Measurements from ENCODE around the gene SPINK4.
A peak's percentile ranks its signal among the peaks of the same experiment; 100 is the strongest.

The SPINK4 gene

DNA sequence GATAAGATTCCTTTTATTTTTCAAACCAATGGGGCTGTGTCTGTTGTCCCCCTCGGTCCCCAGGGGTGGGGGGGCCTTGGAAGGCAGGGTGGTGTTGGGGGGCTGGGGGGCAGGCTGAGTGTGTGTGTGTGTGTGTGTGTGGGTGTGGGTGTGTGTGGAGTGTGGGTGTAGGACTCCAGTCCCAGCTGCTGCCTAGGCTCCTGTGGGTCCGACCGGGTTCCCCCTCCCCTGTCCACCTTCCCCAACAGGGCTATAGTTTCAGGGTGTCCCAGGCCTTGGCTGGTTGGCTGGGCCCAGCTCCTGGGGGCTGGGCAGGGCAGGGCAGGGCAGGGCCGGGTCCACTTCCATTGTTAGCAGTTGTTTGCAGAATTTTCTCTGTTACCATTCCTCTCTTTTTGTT lies 48.3 kb downstream of the SPINK4 start:
- peaks cover 4% of the 10 kb centered on the region for H3K4me1 ChIP-seq
- no peak overlapping the region for H2AFZ ChIP-seq
- H3K9me3 ChIP-seq (ENCODE audit: control insufficient read depth, low read length): no peaks in the 10 kb centered on the region
- no peak overlapping the region for H3K4me3 ChIP-seq (ENCODE audit: low read depth, low read length)
- peaks cover 10% of the 10 kb centered on the region for H3K79me2 ChIP-seq
- no peaks in the 10 kb centered on the region for H3K36me3 ChIP-seq (ENCODE audit: control insufficient read depth, insufficient read depth, low read length)
- H3K4me2 ChIP-seq (ENCODE audit: low read length): no peak overlapping the region
- TF ChIP-seq, protein P1, sequence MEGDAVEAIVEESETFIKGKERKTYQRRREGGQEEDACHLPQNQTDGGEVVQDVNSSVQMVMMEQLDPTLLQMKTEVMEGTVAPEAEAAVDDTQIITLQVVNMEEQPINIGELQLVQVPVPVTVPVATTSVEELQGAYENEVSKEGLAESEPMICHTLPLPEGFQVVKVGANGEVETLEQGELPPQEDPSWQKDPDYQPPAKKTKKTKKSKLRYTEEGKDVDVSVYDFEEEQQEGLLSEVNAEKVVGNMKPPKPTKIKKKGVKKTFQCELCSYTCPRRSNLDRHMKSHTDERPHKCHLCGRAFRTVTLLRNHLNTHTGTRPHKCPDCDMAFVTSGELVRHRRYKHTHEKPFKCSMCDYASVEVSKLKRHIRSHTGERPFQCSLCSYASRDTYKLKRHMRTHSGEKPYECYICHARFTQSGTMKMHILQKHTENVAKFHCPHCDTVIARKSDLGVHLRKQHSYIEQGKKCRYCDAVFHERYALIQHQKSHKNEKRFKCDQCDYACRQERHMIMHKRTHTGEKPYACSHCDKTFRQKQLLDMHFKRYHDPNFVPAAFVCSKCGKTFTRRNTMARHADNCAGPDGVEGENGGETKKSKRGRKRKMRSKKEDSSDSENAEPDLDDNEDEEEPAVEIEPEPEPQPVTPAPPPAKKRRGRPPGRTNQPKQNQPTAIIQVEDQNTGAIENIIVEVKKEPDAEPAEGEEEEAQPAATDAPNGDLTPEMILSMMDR (IDR thresholded peaks at IDR 0.05): no peak
- no peak overlapping the region for H3K27ac ChIP-seq
- H3K27me3 ChIP-seq (ENCODE audit: control insufficient read depth, insufficient read depth, low read length): no peaks in the 10 kb centered on the region
- no peak overlapping the region for H3K9ac ChIP-seq

DNA sequence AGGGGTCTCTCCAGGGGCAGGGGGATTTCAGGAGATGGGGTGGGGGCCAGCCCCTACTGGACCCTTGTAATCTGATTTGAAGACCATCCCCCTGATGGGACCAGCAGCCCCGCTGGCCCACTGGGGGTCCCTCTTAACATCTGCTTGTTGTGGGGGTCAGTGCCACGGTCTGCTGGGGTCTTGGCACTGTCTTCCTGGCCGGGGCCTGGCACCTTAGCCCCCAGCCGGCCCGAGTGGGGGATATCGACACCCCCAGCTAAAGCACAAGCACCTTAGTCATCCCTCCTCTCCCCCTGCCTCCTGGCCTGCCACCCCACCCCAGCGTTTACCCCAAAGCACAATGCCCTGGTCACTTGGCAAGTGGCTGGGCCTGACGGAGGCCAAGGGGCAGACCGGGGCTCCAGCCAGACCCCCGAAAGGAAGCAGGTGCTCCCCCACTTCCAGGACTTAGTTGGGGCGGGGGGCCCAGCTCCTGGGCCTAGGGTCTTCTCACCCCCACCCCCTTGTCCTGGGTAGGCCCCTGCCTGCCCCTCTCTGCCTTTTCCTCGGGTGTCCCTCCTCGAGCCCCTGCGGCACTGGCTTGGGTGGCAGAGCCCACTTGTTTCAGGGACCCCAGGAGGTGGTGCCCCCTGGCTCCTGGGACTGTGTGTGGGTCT lies 49.0 kb downstream of the SPINK4 start:
- H3K9me3 ChIP-seq (ENCODE audit: control insufficient read depth, low read length): no peaks in the 10 kb centered on the region
- H2AFZ ChIP-seq: no peak overlapping the region
- H3K36me3 ChIP-seq (ENCODE audit: control insufficient read depth, insufficient read depth, low read length): no peaks in the 10 kb centered on the region
- H3K27ac ChIP-seq: no peak overlapping the region
- H3K4me2 ChIP-seq (ENCODE audit: low read length): no peak overlapping the region
- peak overlapping the region; percentile 98 for H3K4me3 ChIP-seq (ENCODE audit: low read depth, low read length)
- no peaks in the 10 kb centered on the region for H3K27me3 ChIP-seq (ENCODE audit: control insufficient read depth, insufficient read depth, low read length)
- peaks cover 4% of the 10 kb centered on the region for H3K4me1 ChIP-seq
- TF ChIP-seq, protein P1 (IDR thresholded peaks at IDR 0.05): no peak
- H3K79me2 ChIP-seq: peaks cover 10% of the 10 kb centered on the region
- no peak overlapping the region for H3K9ac ChIP-seq

DNA sequence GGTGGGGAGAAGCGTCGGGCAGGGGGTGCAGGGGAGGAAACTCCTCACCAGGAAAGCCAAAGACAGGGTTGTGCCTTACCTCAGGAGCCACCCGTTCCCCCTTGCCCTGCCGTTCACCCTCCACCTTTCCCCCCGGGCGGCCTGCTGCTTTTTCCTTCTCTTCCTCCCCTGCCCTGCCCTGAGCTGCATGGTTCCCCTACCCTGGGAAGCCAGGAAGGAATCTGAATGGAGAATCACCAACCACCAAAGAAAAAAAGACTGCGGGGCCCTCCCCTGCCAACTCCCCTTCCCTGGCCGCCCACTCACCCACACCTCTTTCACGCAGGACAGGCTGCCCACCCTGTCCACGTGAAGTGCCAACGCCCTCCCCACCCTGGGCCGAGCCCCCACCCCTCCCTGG lies 49.5 kb downstream of the SPINK4 start:
- TF ChIP-seq, protein P1 (IDR thresholded peaks at IDR 0.05): no peak
- peak overlapping the region; percentile 99 for H3K27ac ChIP-seq
- H3K27me3 ChIP-seq (ENCODE audit: control insufficient read depth, insufficient read depth, low read length): no peaks in the 10 kb centered on the region
- H3K36me3 ChIP-seq (ENCODE audit: control insufficient read depth, insufficient read depth, low read length): no peaks in the 10 kb centered on the region
- peak overlapping the region; percentile 19 for H3K9ac ChIP-seq
- peak overlapping the region; percentile 88 for H3K4me2 ChIP-seq (ENCODE audit: low read length)
- H3K9me3 ChIP-seq (ENCODE audit: control insufficient read depth, low read length): no peaks in the 10 kb centered on the region
- peaks cover 4% of the 10 kb centered on the region for H3K4me1 ChIP-seq
- H2AFZ ChIP-seq: no peak overlapping the region
- H3K79me2 ChIP-seq: peaks cover 10% of the 10 kb centered on the region
- peak overlapping the region; percentile 98 for H3K4me3 ChIP-seq (ENCODE audit: low read depth, low read length)

DNA sequence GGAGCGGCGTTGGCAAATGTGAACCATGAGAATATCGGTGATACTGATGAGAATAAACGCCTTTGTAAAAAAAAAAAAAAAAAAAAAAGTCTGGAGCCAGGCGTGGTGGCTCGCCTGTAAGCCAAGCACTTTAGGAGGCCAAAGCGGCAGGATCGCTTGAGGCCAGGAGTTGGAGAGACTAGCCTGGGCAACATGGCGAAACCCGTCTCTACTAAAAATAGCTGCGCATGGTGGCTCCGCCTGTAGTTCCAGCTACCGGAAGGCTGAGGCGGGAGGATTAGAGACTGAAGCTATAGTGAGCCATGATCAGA lies 49.9 kb downstream of the SPINK4 start:
- no peaks in the 10 kb centered on the region for H3K27me3 ChIP-seq (ENCODE audit: control insufficient read depth, insufficient read depth, low read length)
- peak overlapping the region; percentile 99 for H3K27ac ChIP-seq
- peak overlapping the region; percentile 90 for H3K9ac ChIP-seq
- H3K79me2 ChIP-seq: peaks cover 12% of the 10 kb centered on the region
- H3K9me3 ChIP-seq (ENCODE audit: control insufficient read depth, low read length): no peaks in the 10 kb centered on the region
- peak overlapping the region; percentile 85 for H2AFZ ChIP-seq
- peaks cover 4% of the 10 kb centered on the region for H3K4me1 ChIP-seq
- no peaks in the 10 kb centered on the region for H3K36me3 ChIP-seq (ENCODE audit: control insufficient read depth, insufficient read depth, low read length)
- TF ChIP-seq, protein P1 (IDR thresholded peaks at IDR 0.05): no peak
- H3K4me3 ChIP-seq (ENCODE audit: low read depth, low read length): peak overlapping the region; percentile 98
- peak overlapping the region; percentile 88 for H3K4me2 ChIP-seq (ENCODE audit: low read length)

All from parathyroid adenoma (tissue), 2 donors.